Left ventricle myocardium inferior (tissue), 1 donor: Measurements from ENCODE around the gene OR2J3. TPM values are rescaled to one million over a fixed set of nuclear protein-coding genes. Genes with fewer than 3 reads are reported as not detected.

Source experiments
- DNase-seq: peaks from one replicate; pipeline ENCODE4 v3.0.0-alpha.2; 2020
- H3K27ac ChIP-seq: fragments of 200-600 bp; replicated peaks from 2 replicates; pipeline ENCODE4 v1.8.0; 2021
- H3K27me3 ChIP-seq: fragments of 200-600 bp; 2 replicates; pipeline ENCODE4 v1.8.0; 2021; ENCODE audit warnings: low read depth
- H3K36me3 ChIP-seq: fragments of 200-600 bp; 2 replicates; pipeline ENCODE4 v1.8.0; 2021
- H3K4me1 ChIP-seq: fragments of 200-600 bp; 2 replicates; pipeline ENCODE4 v1.8.0; 2021
- H3K4me3 ChIP-seq: fragments of 200-600 bp; 2 replicates; pipeline ENCODE4 v1.8.0; 2021; ENCODE audit warnings: mild to moderate bottlenecking, moderate library complexity
- H3K9me3 ChIP-seq: fragments of 200-600 bp; replicated peaks from 2 replicates; pipeline ENCODE4 v1.8.0; 2021
- intact Hi-C: fragments of 100-400 bp; cut with micrococcal nuclease; formaldehyde crosslinking; loops from one replicate; pipeline ENCODE4 v1.11.0; 2022
- total RNA-seq: library from RNA; stranded (reverse); fragmentation: NEBNext Ultra II Directional; extraction: Animal tissue kit (Norgen Biotek cat#: 25700); gene quantifications from one replicate; pipeline ENCODE4 v1.2.1, GENCODE V29; 2021
- TF ChIP-seq, protein P1 (sequence below): fragments of 200-600 bp; IDR thresholded peaks from 2 replicates; pipeline ENCODE4 v1.8.0; 2021; ENCODE audit warnings: antibody characterized with exemption, mild to moderate bottlenecking, borderline replicate concordance
- donor health status: DM: no; HTN: yes; CAD: no; lungs with severe emphysema.

The OR2J3 gene
- total RNA-seq, 1 donor from 2014 or later: not detected

DNA sequence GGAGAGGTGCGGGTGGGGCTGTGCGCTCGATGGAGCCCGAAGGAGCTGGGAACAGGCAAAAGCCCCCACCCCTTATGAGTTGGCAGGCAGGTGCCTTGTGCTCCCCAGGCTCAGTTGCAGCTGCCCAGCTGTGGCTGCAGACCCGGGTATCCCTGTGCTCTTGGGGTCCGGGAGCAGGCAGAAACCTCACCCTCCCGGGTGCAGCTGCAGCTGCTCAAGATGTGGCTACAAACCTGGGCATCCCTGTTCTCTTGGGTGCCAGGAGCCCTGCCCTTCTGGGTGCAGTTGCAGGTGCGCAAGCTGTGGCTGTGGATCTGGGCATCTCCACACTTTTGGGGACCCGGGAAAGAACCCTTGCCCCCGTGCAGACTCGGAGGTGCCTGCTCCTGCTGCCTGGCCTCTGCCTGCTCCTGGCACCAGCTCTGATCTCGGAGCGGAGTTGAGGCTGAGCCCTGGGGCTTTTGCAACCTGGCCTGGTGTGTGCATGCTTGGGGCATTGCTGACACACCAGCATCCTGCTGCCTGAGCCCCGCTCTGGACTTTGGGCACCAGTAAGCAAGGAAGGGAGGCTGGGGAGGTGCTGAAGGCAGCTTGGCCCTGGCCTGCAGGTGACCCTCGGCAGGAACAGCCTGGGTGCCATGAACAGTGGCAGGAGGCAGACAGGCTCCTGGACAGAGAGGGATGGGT lies 21.6 kb downstream of the OR2J3 start:
- intact Hi-C loops: no loop called here
- H3K9me3 ChIP-seq: no peaks in the 10 kb centered on the region
- no peaks in the 10 kb centered on the region for H3K4me1 ChIP-seq
- peaks cover 17% of the 10 kb centered on the region for H3K27me3 ChIP-seq
- H3K27ac ChIP-seq: no peak overlapping the region
- DNase-seq: no peak
- H3K36me3 ChIP-seq: no peaks in the 10 kb centered on the region
- TF ChIP-seq, protein P1, sequence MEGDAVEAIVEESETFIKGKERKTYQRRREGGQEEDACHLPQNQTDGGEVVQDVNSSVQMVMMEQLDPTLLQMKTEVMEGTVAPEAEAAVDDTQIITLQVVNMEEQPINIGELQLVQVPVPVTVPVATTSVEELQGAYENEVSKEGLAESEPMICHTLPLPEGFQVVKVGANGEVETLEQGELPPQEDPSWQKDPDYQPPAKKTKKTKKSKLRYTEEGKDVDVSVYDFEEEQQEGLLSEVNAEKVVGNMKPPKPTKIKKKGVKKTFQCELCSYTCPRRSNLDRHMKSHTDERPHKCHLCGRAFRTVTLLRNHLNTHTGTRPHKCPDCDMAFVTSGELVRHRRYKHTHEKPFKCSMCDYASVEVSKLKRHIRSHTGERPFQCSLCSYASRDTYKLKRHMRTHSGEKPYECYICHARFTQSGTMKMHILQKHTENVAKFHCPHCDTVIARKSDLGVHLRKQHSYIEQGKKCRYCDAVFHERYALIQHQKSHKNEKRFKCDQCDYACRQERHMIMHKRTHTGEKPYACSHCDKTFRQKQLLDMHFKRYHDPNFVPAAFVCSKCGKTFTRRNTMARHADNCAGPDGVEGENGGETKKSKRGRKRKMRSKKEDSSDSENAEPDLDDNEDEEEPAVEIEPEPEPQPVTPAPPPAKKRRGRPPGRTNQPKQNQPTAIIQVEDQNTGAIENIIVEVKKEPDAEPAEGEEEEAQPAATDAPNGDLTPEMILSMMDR: no peak
- no peak overlapping the region for H3K4me3 ChIP-seq

GRCh38 chr6:29130644-29131043 lies 22.8 kb downstream of the OR2J3 start:
- H3K27ac ChIP-seq: no peak overlapping the region
- no peaks in the 10 kb centered on the region for H3K4me1 ChIP-seq
- H3K4me3 ChIP-seq: no peak overlapping the region
- H3K36me3 ChIP-seq: no peaks in the 10 kb centered on the region
- TF ChIP-seq, protein P1: no peak
- intact Hi-C loops: no loop called here
- DNase-seq: no peak
- no peaks in the 10 kb centered on the region for H3K9me3 ChIP-seq
- peaks cover 17% of the 10 kb centered on the region for H3K27me3 ChIP-seq

GRCh38 chr6:29131691-29132090 lies 23.8 kb downstream of the OR2J3 start:
- TF ChIP-seq, protein P1: no peak
- no peak for DNase-seq
- H3K27ac ChIP-seq: no peak overlapping the region
- no peaks in the 10 kb centered on the region for H3K9me3 ChIP-seq
- H3K4me1 ChIP-seq: no peaks in the 10 kb centered on the region
- no peaks in the 10 kb centered on the region for H3K36me3 ChIP-seq
- intact Hi-C loops: no loop called here
- peaks cover 13% of the 10 kb centered on the region for H3K27me3 ChIP-seq
- no peak overlapping the region for H3K4me3 ChIP-seq

GRCh38 chr6:29137724-29138123 lies 29.9 kb downstream of the OR2J3 start:
- H3K36me3 ChIP-seq: no peaks in the 10 kb centered on the region

GRCh38 chr6:29141606-29142005 lies 33.7 kb downstream of the OR2J3 start:
- TF ChIP-seq, protein P1: no peak
- Histone ChIP-seq H3K27me3 (no peaks in the 10 kb centered on the region), H3K27ac (no peak overlapping the region), H3K4me3 (no peak overlapping the region), H3K36me3 (no peaks in the 10 kb centered on the region), H3K9me3 (peaks cover 18% of the 10 kb centered on the region), H3K4me1 (no peaks in the 10 kb centered on the region)
- intact Hi-C loops: no loop called here
- no peak for DNase-seq

More at GRCh38 chr6:29137724-29138123, 29.9 kb downstream of the OR2J3 start:
- peaks cover 6% of the 10 kb centered on the region for H3K9me3 ChIP-seq
- DNase-seq: no peak
- no peak overlapping the region for H3K27ac ChIP-seq
- H3K27me3 ChIP-seq: peaks cover 4% of the 10 kb centered on the region
- no peak overlapping the region for H3K4me3 ChIP-seq
- intact Hi-C loops: no loop called here
- TF ChIP-seq, protein P1: no peak
- no peaks in the 10 kb centered on the region for H3K4me1 ChIP-seq
